Measurements from ENCODE around the gene MTUS2.

DNA sequence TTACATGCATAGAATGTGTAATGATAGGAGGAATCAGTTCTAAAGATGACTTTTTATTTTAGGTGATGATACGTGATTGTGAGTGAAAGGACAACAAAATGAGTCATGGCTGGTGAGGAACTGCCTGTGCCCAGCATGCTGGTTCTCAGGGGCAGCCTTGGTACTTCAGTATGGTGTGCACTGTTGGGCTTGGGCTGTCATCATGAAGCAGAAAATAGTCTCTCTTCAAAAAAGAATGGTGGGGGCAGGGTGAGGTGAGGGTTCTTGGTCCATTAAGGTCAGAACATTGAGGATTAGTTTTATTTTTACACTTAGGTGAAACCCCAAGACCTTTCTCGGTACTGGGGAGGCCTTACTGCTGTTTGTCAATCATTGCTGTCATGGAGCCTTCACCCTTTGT, 309.5 kb downstream of the MTUS2 start:
- TF ChIP-seq EZH2phosphoT487 (IDR thresholded peaks at IDR 0.05; ENCODE audit: low read depth, severe bottlenecking, unreplicated experiment) (no peak), EZH2 (IDR thresholded peaks at IDR 0.05; ENCODE audit: borderline replicate concordance) (no peak)
- TF ChIP-seq, protein P1, sequence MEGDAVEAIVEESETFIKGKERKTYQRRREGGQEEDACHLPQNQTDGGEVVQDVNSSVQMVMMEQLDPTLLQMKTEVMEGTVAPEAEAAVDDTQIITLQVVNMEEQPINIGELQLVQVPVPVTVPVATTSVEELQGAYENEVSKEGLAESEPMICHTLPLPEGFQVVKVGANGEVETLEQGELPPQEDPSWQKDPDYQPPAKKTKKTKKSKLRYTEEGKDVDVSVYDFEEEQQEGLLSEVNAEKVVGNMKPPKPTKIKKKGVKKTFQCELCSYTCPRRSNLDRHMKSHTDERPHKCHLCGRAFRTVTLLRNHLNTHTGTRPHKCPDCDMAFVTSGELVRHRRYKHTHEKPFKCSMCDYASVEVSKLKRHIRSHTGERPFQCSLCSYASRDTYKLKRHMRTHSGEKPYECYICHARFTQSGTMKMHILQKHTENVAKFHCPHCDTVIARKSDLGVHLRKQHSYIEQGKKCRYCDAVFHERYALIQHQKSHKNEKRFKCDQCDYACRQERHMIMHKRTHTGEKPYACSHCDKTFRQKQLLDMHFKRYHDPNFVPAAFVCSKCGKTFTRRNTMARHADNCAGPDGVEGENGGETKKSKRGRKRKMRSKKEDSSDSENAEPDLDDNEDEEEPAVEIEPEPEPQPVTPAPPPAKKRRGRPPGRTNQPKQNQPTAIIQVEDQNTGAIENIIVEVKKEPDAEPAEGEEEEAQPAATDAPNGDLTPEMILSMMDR (IDR thresholded peaks at IDR 0.05; ENCODE audit: poor library complexity), result no peak

Measured in hepatocyte (in vitro differentiated cells).